Muscle of back (tissue), 11 donors: ENCODE measurements around the gene RNF138. TPM values are rescaled to one million over a fixed set of nuclear protein-coding genes. Genes with fewer than 3 reads are reported as not detected.
"Not testable (repeated sequence)": the region's sequence is repeated elsewhere in the genome, so short reads cannot be mapped to it uniquely, and the experiment has no call there.

Experiments
- DNase-seq, 3 donors: peaks; one replicate each; pipeline versions ENCODE4 v3.0.0 to v3.0.0-alpha.2; 2013
- polyA plus RNA-seq, 10 donors: library from polyadenylated mRNA; unstranded; fragments of 120-200 nt; gene quantifications; one replicate each; pipeline ENCODE4 v1.2.1, GENCODE V29; 2013; ENCODE audit not compliant: insufficient read length in 10 of 10

The RNF138 gene
- polyA plus RNA-seq, 10 donors: 19.4 to 34.2 (median 27.8) TPM

GRCh38 chr18:32173654-32174053 is 82.0 kb downstream of the RNF138 start:
- no peak for DNase-seq

GRCh38 chr18:32174719-32175118 is 83.0 kb downstream of the RNF138 start:
- peak in 1 of 3 donors; percentile 19 for DNase-seq

GRCh38 chr18:32175265-32175664 is 83.6 kb downstream of the RNF138 start:
- peak; percentile 31 to 90 (median 80) for DNase-seq

- not testable (repeated sequence) for DNase-seq
Observed at GRCh38 chr18:32176745-32177144, 85.1 kb downstream of the RNF138 start.

GRCh38 chr18:32177530-32177929 is 85.9 kb downstream of the RNF138 start:
- no peak for DNase-seq

Other genes with a start within 250 kb of the RNF138 start
- gene TRAPPC8, start 148.7 kb upstream of the RNF138 start, polyA plus RNA-seq: 10 to 100 TPM; 23.8 to 41.5 (median 33.3) TPM
- gene RNF125, start 73.0 kb upstream of the RNF138 start, polyA plus RNA-seq: 10 to 100 TPM in 8 of 10 donors, 1 to 10 TPM in 2; 7.9 to 17.0 (median 13.5) TPM
- gene MEP1B, start 98.2 kb downstream of the RNF138 start, polyA plus RNA-seq: under 1 TPM in 2 of 10 donors, not detected in 8; 0.11 to 0.12 TPM